Karpas-422 (cell line): ENCODE data around the gene PROX2. TPM values are rescaled to one million over a fixed set of nuclear protein-coding genes. Genes with fewer than 3 reads are reported as not detected.
A peak's percentile ranks its signal among the peaks of the same experiment; 100 is the strongest.

Experiments
- DNase-seq: peaks from one replicate; pipeline ENCODE4 v3.0.0-alpha.2; 2015
- H2AFZ ChIP-seq: fragments of 200-600 bp; sonication (generic); 2 replicates; pipeline ENCODE4 v1.6.1; 2014; ENCODE audit warnings: antibody characterized with exemption, low read length, mixed read lengths
- H3K27ac ChIP-seq: fragments of 200-600 bp; sonication (generic); 2 replicates; pipeline ENCODE4 v1.5.1; 2014; ENCODE audit warnings: mild to moderate bottlenecking, low read length, moderate library complexity
- H3K27me3 ChIP-seq: fragments of 200-600 bp; sonication (generic); 2 replicates; pipeline ENCODE4 v1.6.1; 2014; ENCODE audit warnings: low read length, mixed read lengths
- H3K36me3 ChIP-seq: fragments of 200-600 bp; sonication (generic); 2 replicates; pipeline ENCODE4 v1.6.1; 2014; ENCODE audit warnings: low read length, mixed read lengths; ENCODE audit not compliant: insufficient read depth
- H3K4me1 ChIP-seq: fragments of 200-600 bp; sonication (generic); 2 replicates; pipeline ENCODE4 v1.6.1; 2014; ENCODE audit warnings: mild to moderate bottlenecking, low read length, mixed read lengths
- H3K4me2 ChIP-seq: fragments of 200-600 bp; sonication (generic); 2 replicates; pipeline ENCODE4 v1.6.1; 2014; ENCODE audit warnings: low read length, low read depth, mild to moderate bottlenecking; ENCODE audit not compliant: poor library complexity, severe bottlenecking
- H3K4me3 ChIP-seq: fragments of 200-600 bp; sonication (generic); 2 replicates; pipeline ENCODE4 v1.5.1; 2014; ENCODE audit warnings: mild to moderate bottlenecking, antibody characterized with exemption, low read length, mixed read lengths
- H3K79me2 ChIP-seq: fragments of 200-600 bp; sonication (generic); 2 replicates; pipeline ENCODE4 v1.6.1; 2014; ENCODE audit warnings: mild to moderate bottlenecking, low read length, mixed read lengths
- H3K9ac ChIP-seq: fragments of 200-600 bp; sonication (generic); 2 replicates; pipeline ENCODE4 v1.6.0; 2014; ENCODE audit warnings: low read length
- H3K9me2 ChIP-seq: fragments of 200-600 bp; sonication (generic), shearing (Covaris generic); replicated peaks from 2 replicates; pipeline ENCODE4 v1.6.0; 2014; ENCODE audit warnings: mild to moderate bottlenecking, low read length, moderate library complexity; ENCODE audit not compliant: insufficient read depth
- H3K9me3 ChIP-seq: fragments of 300-700, 200-600 bp; sonication (generic); 2 replicates; pipeline ENCODE4 v1.6.1; 2014; ENCODE audit warnings: low read length, mixed read lengths
- H4K20me1 ChIP-seq: fragments of 200-600 bp; sonication (generic); 2 replicates; pipeline ENCODE4 v1.6.1; 2014; ENCODE audit warnings: mild to moderate bottlenecking, antibody characterized with exemption, low read length, low read depth; ENCODE audit not compliant: insufficient read depth
- total RNA-seq: library from RNA; depleted of rRNA; stranded (reverse); fragments of >200 nt; shearing (Covaris generic); gene quantifications from 2 replicates; pipeline ENCODE4 v1.2.3, GENCODE V29; 2014; ENCODE audit warnings: low replicate concordance

The PROX2 gene
- total RNA-seq, 1 experiment from 2014 or later, result 2.3 TPM

- Histone ChIP-seq H3K4me1 (peaks cover 25% of the 10 kb centered on the region), H2AFZ (no peak overlapping the region), H3K4me3 (no peak overlapping the region), H3K9ac (no peak overlapping the region), H4K20me1 (no peaks in the 10 kb centered on the region), H3K27ac (no peak overlapping the region), H3K79me2 (peaks cover 7% of the 10 kb centered on the region), H3K9me3 (no peaks in the 10 kb centered on the region), H3K36me3 (no peaks in the 10 kb centered on the region), H3K9me2 (no peaks in the 10 kb centered on the region), H3K27me3 (no peaks in the 10 kb centered on the region), H3K4me2 (no peak overlapping the region)
- DNase-seq, result no peak
Observed at GRCh38 chr14:74919421-74920165, 43.6 kb upstream of the PROX2 start.

- no peak overlapping the region for H3K27ac ChIP-seq
- H3K9ac ChIP-seq, result no peak overlapping the region
- no peaks in the 10 kb centered on the region for H3K36me3 ChIP-seq
- no peaks in the 10 kb centered on the region for H4K20me1 ChIP-seq
- H3K79me2 ChIP-seq, result peaks cover 7% of the 10 kb centered on the region
- H3K4me3 ChIP-seq, result no peak overlapping the region
- H3K9me3 ChIP-seq, result no peaks in the 10 kb centered on the region
- H2AFZ ChIP-seq, result no peak overlapping the region
- no peaks in the 10 kb centered on the region for H3K9me2 ChIP-seq
- H3K4me2 ChIP-seq, result no peak overlapping the region
- no peak for DNase-seq
- peaks cover 25% of the 10 kb centered on the region for H3K4me1 ChIP-seq
- H3K27me3 ChIP-seq, result no peaks in the 10 kb centered on the region
Observed at GRCh38 chr14:74918380-74918779, 42.4 kb upstream of the PROX2 start.

GRCh38 chr14:74917646-74918081, 41.7 kb upstream of the PROX2 start:
- H3K4me2 ChIP-seq, result no peak overlapping the region
- no peak for DNase-seq
- no peak overlapping the region for H3K4me3 ChIP-seq
- no peaks in the 10 kb centered on the region for H3K36me3 ChIP-seq
- H3K9me2 ChIP-seq, result no peaks in the 10 kb centered on the region
- H3K27ac ChIP-seq, result no peak overlapping the region
- peaks cover 7% of the 10 kb centered on the region for H3K79me2 ChIP-seq
- peaks cover 24% of the 10 kb centered on the region for H3K4me1 ChIP-seq
- H3K9ac ChIP-seq, result no peak overlapping the region
- H3K9me3 ChIP-seq, result no peaks in the 10 kb centered on the region
- no peaks in the 10 kb centered on the region for H4K20me1 ChIP-seq
- no peak overlapping the region for H2AFZ ChIP-seq
- H3K27me3 ChIP-seq, result no peaks in the 10 kb centered on the region

- no peak overlapping the region for H3K9ac ChIP-seq
- H3K36me3 ChIP-seq, result no peaks in the 10 kb centered on the region
- no peaks in the 10 kb centered on the region for H4K20me1 ChIP-seq
- no peak overlapping the region for H2AFZ ChIP-seq
- H3K9me2 ChIP-seq, result no peaks in the 10 kb centered on the region
- peaks cover 22% of the 10 kb centered on the region for H3K4me1 ChIP-seq
- no peak overlapping the region for H3K27ac ChIP-seq
- no peak for DNase-seq
- no peaks in the 10 kb centered on the region for H3K27me3 ChIP-seq
- no peak overlapping the region for H3K4me3 ChIP-seq
- peaks cover 2% of the 10 kb centered on the region for H3K79me2 ChIP-seq
- no peak overlapping the region for H3K4me2 ChIP-seq
- no peaks in the 10 kb centered on the region for H3K9me3 ChIP-seq
Observed at GRCh38 chr14:74917178-74917543, 41.2 kb upstream of the PROX2 start.

GRCh38 chr14:74915826-74916225, 39.9 kb upstream of the PROX2 start:
- DNase-seq, result no peak
- no peak overlapping the region for H2AFZ ChIP-seq
- no peak overlapping the region; the same call in 1 of the 2 replicates for H3K9ac ChIP-seq
- H3K79me2 ChIP-seq, result no peaks in the 10 kb centered on the region
- H3K4me2 ChIP-seq, result no peak overlapping the region
- no peak overlapping the region for H3K27ac ChIP-seq
- no peaks in the 10 kb centered on the region for H3K27me3 ChIP-seq
- no peaks in the 10 kb centered on the region for H4K20me1 ChIP-seq
- H3K4me1 ChIP-seq, result peaks cover 18% of the 10 kb centered on the region
- H3K4me3 ChIP-seq, result no peak overlapping the region
- H3K9me2 ChIP-seq, result no peaks in the 10 kb centered on the region
- no peaks in the 10 kb centered on the region for H3K36me3 ChIP-seq
- H3K9me3 ChIP-seq, result no peaks in the 10 kb centered on the region

GRCh38 chr14:74915426-74915825, 39.5 kb upstream of the PROX2 start:
- Histone ChIP-seq H3K79me2 (no peaks in the 10 kb centered on the region), H2AFZ (no peak overlapping the region)

GRCh38 chr14:74913986-74914573, 38.1 kb upstream of the PROX2 start:
- Histone ChIP-seq H3K27ac (peak overlapping the region; percentile 13; the same call in 1 of the 2 replicates), H4K20me1 (no peaks in the 10 kb centered on the region), H3K9ac (peak overlapping the region; percentile 27; the same call in 1 of the 2 replicates), H3K9me2 (no peaks in the 10 kb centered on the region), H2AFZ (peak overlapping the region; percentile 40; the same call in 1 of the 2 replicates), H3K36me3 (no peaks in the 10 kb centered on the region), H3K9me3 (no peaks in the 10 kb centered on the region), H3K4me1 (peaks cover 18% of the 10 kb centered on the region), H3K79me2 (no peaks in the 10 kb centered on the region), H3K27me3 (no peaks in the 10 kb centered on the region), H3K4me2 (no peak overlapping the region), H3K4me3 (no peak overlapping the region)
- peak; percentile 90 for DNase-seq

More at GRCh38 chr14:74915426-74915825, 39.5 kb upstream of the PROX2 start:
- Histone ChIP-seq H3K27me3 (no peaks in the 10 kb centered on the region), H3K4me3 (no peak overlapping the region), H3K4me1 (peaks cover 18% of the 10 kb centered on the region), H3K9me2 (no peaks in the 10 kb centered on the region), H3K4me2 (no peak overlapping the region), H3K27ac (0 out of 2 replicates have a peak overlapping the region, but pooled peaks have one; percentile 1), H3K9me3 (no peaks in the 10 kb centered on the region), H3K36me3 (no peaks in the 10 kb centered on the region), H4K20me1 (no peaks in the 10 kb centered on the region), H3K9ac (no peak overlapping the region; the same call in 1 of the 2 replicates)
- no peak for DNase-seq

- no peaks in the 10 kb centered on the region for H3K9me2 ChIP-seq
- H4K20me1 ChIP-seq, result no peaks in the 10 kb centered on the region
Observed at GRCh38 chr14:74913393-74913910, 37.5 kb upstream of the PROX2 start.

More at GRCh38 chr14:74913393-74913910, 37.5 kb upstream of the PROX2 start:
- Histone ChIP-seq H3K4me2 (no peak overlapping the region), H3K36me3 (no peaks in the 10 kb centered on the region), H3K27ac (peak overlapping the region; percentile 5; the same call in 1 of the 2 replicates), H3K9ac (no peak overlapping the region), H3K79me2 (no peaks in the 10 kb centered on the region), H3K27me3 (no peaks in the 10 kb centered on the region), H3K9me3 (no peaks in the 10 kb centered on the region), H3K4me1 (peaks cover 18% of the 10 kb centered on the region), H2AFZ (no peak overlapping the region), H3K4me3 (no peak overlapping the region)
- no peak for DNase-seq
